Liver (tissue), 3 donors: ENCODE measurements around the gene MRPS16.

ENCODE experiments used
- CTCF ChIP-seq: fragments of 150-350 bp; IDR thresholded peaks from 2 replicates; pipeline ENCODE4 v1.5.1; 2017; ENCODE audit warnings: improper control_type of control experiment, low read depth, low read length; ENCODE audit not compliant: missing input control
- GABPA ChIP-seq, 2 donors: IDR thresholded peaks in 1 of 2; conservative IDR thresholded peaks in 1 of 2; 2 replicates each; pipeline ENCODE4 v1.6.1; 2016; ENCODE audit warnings: antibody characterized with exemption in 2 of 2, mild to moderate bottlenecking in 1 of 2, moderate library complexity in 1 of 2
- HNF4A ChIP-seq, 2 donors: conservative IDR thresholded peaks; 2 replicates each; pipeline ENCODE4 v1.6.1; 2016; ENCODE audit warnings: antibody characterized with exemption in 2 of 2, mild to moderate bottlenecking in 2 of 2
- NR2F2 ChIP-seq: IDR thresholded peaks from 2 replicates; pipeline ENCODE4 v1.6.1; 2016; ENCODE audit warnings: antibody characterized with exemption
- RAD21 ChIP-seq, 2 donors: IDR thresholded peaks; 2 replicates each; pipeline ENCODE4 v1.6.1; 2016; ENCODE audit warnings: antibody characterized with exemption in 2 of 2, mild to moderate bottlenecking in 2 of 2
- REST ChIP-seq: IDR thresholded peaks from 2 replicates; pipeline ENCODE4 v1.6.1; 2016; ENCODE audit warnings: antibody characterized with exemption, mild to moderate bottlenecking
- SP1 ChIP-seq: IDR thresholded peaks from 2 replicates; pipeline ENCODE4 v1.6.1; 2018; ENCODE audit warnings: antibody characterized with exemption, mild to moderate bottlenecking
- TF ChIP-seq, protein P1 (sequence below): IDR thresholded peaks from 2 replicates; pipeline ENCODE4 v1.6.1; 2016; ENCODE audit warnings: antibody characterized with exemption
- TF ChIP-seq, protein P2 (sequence below): IDR thresholded peaks from 2 replicates; pipeline ENCODE4 v1.6.1; 2016; ENCODE audit warnings: antibody characterized with exemption
- donor health status: healthy.
- donor health status: healthy.

GRCh38 chr10:73287441-73287840, 35.0 kb upstream of the MRPS16 start:
- no peak for TF ChIP-seq CTCF
- TF ChIP-seq REST: no peak
- TF ChIP-seq NR2F2: no peak
- TF ChIP-seq, protein P1, sequence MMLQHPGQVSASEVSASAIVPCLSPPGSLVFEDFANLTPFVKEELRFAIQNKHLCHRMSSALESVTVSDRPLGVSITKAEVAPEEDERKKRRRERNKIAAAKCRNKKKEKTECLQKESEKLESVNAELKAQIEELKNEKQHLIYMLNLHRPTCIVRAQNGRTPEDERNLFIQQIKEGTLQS: no peak
- no peak for TF ChIP-seq HNF4A (conservative IDR thresholded peaks at IDR 0.05)
- no peak for TF ChIP-seq GABPA (IDR thresholded peaks at IDR 0.05 in 1 of 2, conservative IDR thresholded peaks at IDR 0.05 in 1 of 2)
- no peak for TF ChIP-seq SP1
- TF ChIP-seq, protein P2, sequence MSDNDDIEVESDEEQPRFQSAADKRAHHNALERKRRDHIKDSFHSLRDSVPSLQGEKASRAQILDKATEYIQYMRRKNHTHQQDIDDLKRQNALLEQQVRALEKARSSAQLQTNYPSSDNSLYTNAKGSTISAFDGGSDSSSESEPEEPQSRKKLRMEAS: no peak
- no peak for TF ChIP-seq RAD21 (IDR thresholded peaks at IDR 0.05)
